Heart left ventricle (tissue), 16 donors: ENCODE results near the gene TRAF3. TPM values are rescaled to one million over a fixed set of nuclear protein-coding genes. Genes with fewer than 3 reads are reported as not detected.
A peak's percentile ranks its signal among the peaks of the same experiment; 100 is the strongest.

Source experiments
- ATAC-seq, 4 donors: fragments of 200-7000 bp; cut with Tn5 transposase; one replicate each; pipeline ENCODE4 v1.9.1; 2020 to 2022; ENCODE audit warnings: moderate library complexity in 4 of 4, mild to moderate bottlenecking in 3 of 4, moderate number of reproducible peaks in 1 of 4
- DNase-seq, 5 donors: peaks; one replicate each; pipeline ENCODE4 v3.0.0-alpha.2; 2020
- H3K27ac ChIP-seq, 12 donors: fragments of 200-600 bp; sonication (generic) in 4 of 12; one replicate each; pipeline versions ENCODE4 v1.5.0 to v1.8.0; 2016 to 2022; ENCODE audit warnings: mild to moderate bottlenecking in 2 of 12
- H3K27me3 ChIP-seq, 9 donors: fragments of 200-600 bp; sonication (generic) in 2 of 9; one replicate each; pipeline versions ENCODE4 v1.5.1 to v1.8.0; 2016 to 2022; ENCODE audit warnings: mild to moderate bottlenecking in 3 of 9
- H3K36me3 ChIP-seq, 9 donors: fragments of 200-600 bp; sonication (generic) in 2 of 9; one replicate each; pipeline versions ENCODE4 v1.5.0 to v1.8.0; 2018 to 2022; ENCODE audit warnings: mild to moderate bottlenecking in 2 of 9
- H3K4me1 ChIP-seq, 12 donors: fragments of 200-600 bp; sonication (generic) in 4 of 12; one replicate each; pipeline versions ENCODE4 v1.5.0 to v1.8.0; 2016 to 2022; ENCODE audit warnings: mild to moderate bottlenecking in 3 of 12
- H3K4me3 ChIP-seq, 12 donors: fragments of 200-600 bp; sonication (generic) in 4 of 12; one replicate each; pipeline versions ENCODE4 v1.5.0 to v1.8.0; 2017 to 2022; ENCODE audit warnings: mild to moderate bottlenecking in 9 of 12, moderate library complexity in 4 of 12
- H3K9me3 ChIP-seq, 12 donors: fragments of 200-600 bp; sonication (generic) in 4 of 12; one replicate each; pipeline versions ENCODE4 v1.5.0 to v1.8.0; 2016 to 2022; ENCODE audit warnings: mild to moderate bottlenecking in 1 of 12
- POLR2A ChIP-seq, 2 donors: fragments of 450-650 bp; IDR thresholded peaks; one replicate each; pipeline ENCODE4 v1.6.1; 2017; ENCODE audit warnings: antibody characterized with exemption in 2 of 2, mild to moderate bottlenecking in 2 of 2, moderate library complexity in 2 of 2
- WGBS, 4 donors: extraction: QIAGEN DNeasy Blood & Tissue Kit in 2 of 4; methylation state at CpG; one replicate each; pipeline versions ENCODE4 v1.1.5 to v1.1.7; 2013 to 2018; 5-methylcytosine and 5-hydroxymethylcytosine counted together
- intact Hi-C, 10 donors: fragments of 100-400 bp; cut with DNase I; formaldehyde crosslinking; loops; one replicate each; pipeline versions ENCODE4 v1.11.1 to v1.14.2; 2022
- polyA plus RNA-seq, 2 donors: library from polyadenylated mRNA; stranded (reverse); fragments of 200-250 nt; gene quantifications; one replicate each; pipeline ENCODE4 v1.2.3, GENCODE V29; 2013
- total RNA-seq, 9 donors: library from RNA; depleted of rRNA in 2 of 9; stranded (reverse); fragments of >200 nt in 2 of 9; fragmentation: NEBNext Ultra II Directional in 3 of 9; extraction: Animal tissue kit (Norgen Biotek cat#: 25700) in 3 of 9; gene quantifications; one replicate each; pipeline versions ENCODE4 v1.1.0 to v1.2.4, GENCODE V29; 2016 to 2023
- TF ChIP-seq, protein P1 (sequence below), 12 donors: fragments of 200-600 bp; sonication (generic) in 4 of 12; IDR thresholded peaks; one replicate each; pipeline versions ENCODE4 v1.5.0 to v1.8.0; 2018 to 2022; ENCODE audit warnings: antibody characterized with exemption in 12 of 12, mild to moderate bottlenecking in 5 of 12
- donor health status: ischemic (EF 13 %, LVEDD 7.1; RV severe dilation, severe dysfunction).
- donor health status: healthy with polysubstance abuse.
- donor health status: DM: no; HTN: yes; CAD: no.
- donor health status: DM: no; HTN: no; CAD: no.
- donor health status: ischemic (EF 25% LVEDD 6.9; RV normal size, moderate dysfunction).
- donor health status: ischemic (EF 25% LVEDD 5.7; RV mildly dilated, moderate dysfunction).
- donor health status: healthy.
- donor health status: DM: yes; HTN: yes; CAD: no.
- donor health status: ischemic (EF 35%, LVEDD 5.7; RV mildly dilated, moderate dysfunction).
- donor health status: nonischemic (EF 11% LVEDD 7.7; RV severe dilation, severe dysfunction).
- donor health status: DM: yes; HTN: yes; CAD: no.
- donor health status: PGD.
- donor health status: ischemic (EF 29% LVEDD 5.4; RV normal size, mild dysfunction).
- donor health status: nonischemic (EF 23%, LVEDD 6.1; RV moderate dilation, normal function).

TRAF3 gene
- total and polyA plus RNA-seq, 11 donors: 1.6 to 20.6 (median 10.6) TPM

GRCh38 chr14:102920273-102920997, 143.2 kb downstream of the TRAF3 start:
- no peak overlapping the region for H3K27ac ChIP-seq
- no peak overlapping the region for H3K4me3 ChIP-seq
- no peaks in the 10 kb centered on the region for H3K9me3 ChIP-seq
- DNase-seq (no peak), ATAC-seq (no peak)
- TF ChIP-seq, protein P1, sequence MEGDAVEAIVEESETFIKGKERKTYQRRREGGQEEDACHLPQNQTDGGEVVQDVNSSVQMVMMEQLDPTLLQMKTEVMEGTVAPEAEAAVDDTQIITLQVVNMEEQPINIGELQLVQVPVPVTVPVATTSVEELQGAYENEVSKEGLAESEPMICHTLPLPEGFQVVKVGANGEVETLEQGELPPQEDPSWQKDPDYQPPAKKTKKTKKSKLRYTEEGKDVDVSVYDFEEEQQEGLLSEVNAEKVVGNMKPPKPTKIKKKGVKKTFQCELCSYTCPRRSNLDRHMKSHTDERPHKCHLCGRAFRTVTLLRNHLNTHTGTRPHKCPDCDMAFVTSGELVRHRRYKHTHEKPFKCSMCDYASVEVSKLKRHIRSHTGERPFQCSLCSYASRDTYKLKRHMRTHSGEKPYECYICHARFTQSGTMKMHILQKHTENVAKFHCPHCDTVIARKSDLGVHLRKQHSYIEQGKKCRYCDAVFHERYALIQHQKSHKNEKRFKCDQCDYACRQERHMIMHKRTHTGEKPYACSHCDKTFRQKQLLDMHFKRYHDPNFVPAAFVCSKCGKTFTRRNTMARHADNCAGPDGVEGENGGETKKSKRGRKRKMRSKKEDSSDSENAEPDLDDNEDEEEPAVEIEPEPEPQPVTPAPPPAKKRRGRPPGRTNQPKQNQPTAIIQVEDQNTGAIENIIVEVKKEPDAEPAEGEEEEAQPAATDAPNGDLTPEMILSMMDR (IDR thresholded peaks at IDR 0.05): no peak
- no peak for TF ChIP-seq POLR2A (IDR thresholded peaks at IDR 0.05)
- no peaks in the 10 kb centered on the region for H3K36me3 ChIP-seq
- intact Hi-C loops: loop anchor here in 1 of 10 donors (10.0 kb wide), 1 partner anchor 146 kb away; the partner anchor contains the start of gene TRAF3
- H3K27me3 ChIP-seq: peaks cover 19 to 38% (median 29%) of the 10 kb centered on the region in 9 donors
- 93 to 97% (median 95%) methylated on average over 5 of the region's 5 CpGs for WGBS, 4 donors
- H3K4me1 ChIP-seq: peaks cover 0 to 15% (median 4%) of the 10 kb centered on the region in 12 donors

GRCh38 chr14:102920998-102921304, 143.7 kb downstream of the TRAF3 start:
- H3K4me3 ChIP-seq: no peak overlapping the region
- no peaks in the 10 kb centered on the region for H3K9me3 ChIP-seq
- DNase-seq (no peak), ATAC-seq (no peak)
- peaks cover 19 to 42% (median 31%) of the 10 kb centered on the region in 9 donors for H3K27me3 ChIP-seq
- no peak overlapping the region for H3K27ac ChIP-seq
- H3K4me1 ChIP-seq: peaks cover 0 to 15% (median 4%) of the 10 kb centered on the region in 12 donors
- intact Hi-C loops: loop anchor here in 1 of 10 donors (10.0 kb wide), 1 partner anchor 146 kb away; the partner anchor contains the start of gene TRAF3
- no peaks in the 10 kb centered on the region for H3K36me3 ChIP-seq
- WGBS, 4 donors: 95 to 99% (median 98%) methylated on average over 1 of the region's 1 CpG
- TF ChIP-seq POLR2A (IDR thresholded peaks at IDR 0.05): no peak
- TF ChIP-seq, protein P1 (IDR thresholded peaks at IDR 0.05): no peak

- intact Hi-C loops: loop anchor here in 1 of 10 donors (10.0 kb wide), 1 partner anchor 148 kb away; the partner anchor contains the start of gene TRAF3
- peak within 1 kb of the TSS in 8 of 12 donors; percentile 12 to 36 (median 18) for H3K4me3 ChIP-seq
Observed at GRCh38 chr14:102922490-102923200, 145.4 kb downstream of the TRAF3 start, which contains the start of gene AMN. Gene AMN (plus strand): TSS chr14:102922663. CDS start chr14:102922689, 26 bp downstream.

More at GRCh38 chr14:102922490-102923200, 145.4 kb downstream of the TRAF3 start, which contains the start of gene AMN:
- H3K9me3 ChIP-seq: no peaks in the 10 kb centered on the region
- no peak within 1 kb of the TSS for H3K27ac ChIP-seq
- 8 to 20% (median 11%) methylated on average over 15 to 56 of the region's 56 CpGs for WGBS, 4 donors
- H3K4me1 ChIP-seq: peaks cover 0 to 15% (median 4%) of the 10 kb centered on the region in 12 donors
- ATAC-seq (no peak), DNase-seq (peak in 2 of 5 donors; percentile 10 to 21)
- TF ChIP-seq POLR2A (IDR thresholded peaks at IDR 0.05): no peak
- TF ChIP-seq, protein P1 (IDR thresholded peaks at IDR 0.05): no peak
- H3K27me3 ChIP-seq: peaks cover 19 to 59% (median 34%) of the 10 kb centered on the region in 9 donors
- no peaks in the 10 kb centered on the region for H3K36me3 ChIP-seq
